HG03175 (cell line): ENCODE measurements around the gene CCN6.
"Not testable (repeated sequence)": the region's sequence is repeated elsewhere in the genome, so short reads cannot be mapped to it uniquely, and the experiment has no call there.

Experiments
- ATAC-seq: cut with Tn5 transposase; IDR thresholded peaks from one replicate; pipeline ENCODE4 v1.9.1; 2021; ENCODE audit warnings: mild to moderate bottlenecking, moderate library complexity; ENCODE audit not compliant: unreplicated experiment

CCN6 gene

GRCh38 chr6:112029045-112029822 lies 24.7 kb upstream of the CCN6 start:
- peak; percentile 65 for ATAC-seq

GRCh38 chr6:112030206-112030960 lies 23.5 kb upstream of the CCN6 start:
- ATAC-seq = no peak

DNA sequence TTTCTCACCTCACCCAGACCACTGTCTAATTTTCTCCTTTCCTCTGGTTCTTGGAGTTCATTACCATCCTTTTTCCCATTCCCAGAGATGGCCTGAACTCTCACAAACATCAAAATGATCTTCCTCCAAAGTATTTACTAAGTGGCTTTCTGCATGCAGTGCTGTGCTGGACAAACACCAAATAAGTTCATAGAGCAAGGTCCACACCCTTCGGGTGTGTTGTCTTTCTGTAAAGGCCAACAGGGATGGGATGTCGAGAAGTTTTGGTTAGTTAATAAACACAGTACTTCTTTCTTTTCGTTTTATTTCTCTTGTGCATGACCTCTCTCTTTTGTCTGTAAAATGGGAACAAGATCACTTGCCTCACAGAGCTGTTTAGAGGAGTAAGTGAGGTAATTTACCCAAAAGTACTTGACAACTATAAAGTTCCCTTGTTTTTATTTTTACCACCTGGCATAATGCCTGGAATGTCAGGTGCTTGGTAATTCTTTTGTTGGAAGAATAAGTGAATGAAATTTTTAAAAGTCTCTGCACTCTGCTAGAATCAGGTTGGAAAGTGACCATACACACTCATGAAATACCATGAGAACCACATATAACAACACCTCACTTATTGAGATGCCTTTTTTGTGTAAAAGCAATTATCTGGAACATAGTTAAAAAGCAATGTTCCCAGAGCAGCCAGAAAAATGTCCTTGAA lies 22.8 kb upstream of the CCN6 start:
- ATAC-seq = no peak

GRCh38 chr6:112031960-112032359 lies 21.9 kb upstream of the CCN6 start:
- ATAC-seq = no peak

DNA sequence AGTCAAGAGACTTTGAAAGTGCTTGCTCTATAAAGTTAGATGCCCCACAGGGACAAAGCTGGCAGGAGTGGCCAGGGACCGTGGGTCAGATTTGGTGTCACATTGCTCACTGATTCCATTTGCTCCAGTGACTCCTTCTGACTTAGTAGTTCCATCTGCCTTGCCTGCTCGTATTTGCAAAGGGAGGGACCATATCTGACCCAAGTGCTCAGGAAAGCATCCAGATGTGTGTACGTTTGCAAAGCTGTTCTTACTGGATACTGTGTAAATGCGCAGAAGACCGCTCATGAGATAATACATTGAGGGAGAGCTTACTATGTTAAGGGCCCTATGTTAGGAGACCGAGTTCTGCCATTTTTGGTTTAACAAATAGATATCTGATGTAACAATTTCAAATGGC lies 21.2 kb upstream of the CCN6 start:
- no peak for ATAC-seq

GRCh38 chr6:112033791-112034615 lies 19.9 kb upstream of the CCN6 start:
- ATAC-seq = no peak

- no peak for ATAC-seq
These were observed 19.3 kb upstream of the CCN6 start for GRCh38 chr6:112034616-112034995.

GRCh38 chr6:112036088-112036637 lies 17.7 kb upstream of the CCN6 start:
- ATAC-seq = no peak

GRCh38 chr6:112037783-112038216 lies 16.1 kb upstream of the CCN6 start:
- no peak for ATAC-seq

DNA sequence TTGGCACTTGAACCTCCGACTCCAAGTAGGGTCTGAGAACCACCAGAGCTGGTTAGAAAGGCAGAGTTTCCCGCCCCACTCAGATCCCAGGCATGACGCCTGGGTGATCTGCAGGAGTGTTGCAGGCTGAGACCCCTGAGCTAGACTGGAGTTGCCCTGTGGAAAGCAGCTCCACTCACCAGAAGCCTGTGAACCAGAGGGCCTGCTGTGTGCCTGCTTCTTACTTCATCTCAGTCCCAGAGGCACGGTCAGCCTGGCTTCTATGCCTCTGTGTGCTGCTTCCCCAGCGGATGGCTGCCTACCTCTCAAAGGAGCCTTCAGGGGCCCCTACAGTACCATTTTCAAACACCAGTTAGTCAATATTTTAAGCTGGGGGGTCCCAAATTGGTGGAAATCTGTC lies 15.6 kb upstream of the CCN6 start:
- no peak for ATAC-seq

- ATAC-seq = no peak
These were observed 15.0 kb upstream of the CCN6 start for GRCh38 chr6:112038756-112039430.

- ATAC-seq = no peak
These were observed 14.5 kb upstream of the CCN6 start for GRCh38 chr6:112039431-112039770.

- no peak for ATAC-seq
These were observed 12.9 kb upstream of the CCN6 start for GRCh38 chr6:112040956-112041355.

- no peak for ATAC-seq
These were observed 12.4 kb upstream of the CCN6 start for GRCh38 chr6:112041535-112041934.

DNA sequence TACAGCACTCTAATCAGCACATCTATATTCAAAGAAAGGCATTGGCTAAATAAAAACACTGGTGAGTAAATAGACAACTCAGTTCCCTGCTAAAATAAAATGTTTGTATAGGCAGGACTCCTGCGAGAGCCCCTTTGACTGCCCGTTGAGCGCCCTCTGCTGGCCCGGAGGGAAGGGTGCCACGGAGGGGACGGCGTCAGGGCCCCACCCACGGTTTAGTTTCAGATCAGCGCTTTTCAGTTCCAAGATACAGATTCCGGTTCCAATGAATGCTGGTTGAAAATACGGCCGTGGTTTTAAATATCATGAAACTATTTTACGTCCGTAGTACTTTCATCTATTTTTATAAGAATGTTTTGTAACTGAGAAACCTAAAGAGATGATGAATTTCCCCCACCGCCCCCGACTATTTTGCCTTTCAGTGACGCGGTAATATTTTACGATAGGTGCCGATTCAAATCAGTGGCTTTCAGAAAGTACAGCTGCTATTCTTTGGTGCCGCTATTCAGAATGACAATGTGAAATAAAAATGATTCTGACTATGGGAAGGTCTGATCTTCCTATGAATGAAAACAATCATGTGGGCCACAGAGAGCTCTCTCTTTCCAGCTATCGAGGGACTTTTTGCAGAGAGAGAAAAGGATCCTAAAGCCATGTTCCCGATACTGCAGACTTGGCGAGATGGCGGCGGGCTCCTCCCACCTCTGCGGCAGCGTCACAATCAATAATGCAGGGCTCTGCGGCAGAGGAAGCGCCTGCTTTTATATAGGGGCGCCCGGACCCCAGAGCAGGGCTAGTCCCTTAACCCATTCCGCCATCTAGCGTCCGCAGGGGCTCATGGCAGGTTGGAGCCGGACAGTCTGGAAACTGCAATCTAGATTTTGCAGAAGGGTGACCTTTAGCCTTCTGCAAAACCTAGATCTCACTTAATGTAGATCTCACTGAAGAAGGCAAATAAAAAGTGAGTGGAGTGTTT lies 10.6 kb upstream of the CCN6 start:
- ATAC-seq = peak; percentile 94

GRCh38 chr6:112044196-112044595 lies 9.7 kb upstream of the CCN6 start:
- ATAC-seq = no peak

DNA sequence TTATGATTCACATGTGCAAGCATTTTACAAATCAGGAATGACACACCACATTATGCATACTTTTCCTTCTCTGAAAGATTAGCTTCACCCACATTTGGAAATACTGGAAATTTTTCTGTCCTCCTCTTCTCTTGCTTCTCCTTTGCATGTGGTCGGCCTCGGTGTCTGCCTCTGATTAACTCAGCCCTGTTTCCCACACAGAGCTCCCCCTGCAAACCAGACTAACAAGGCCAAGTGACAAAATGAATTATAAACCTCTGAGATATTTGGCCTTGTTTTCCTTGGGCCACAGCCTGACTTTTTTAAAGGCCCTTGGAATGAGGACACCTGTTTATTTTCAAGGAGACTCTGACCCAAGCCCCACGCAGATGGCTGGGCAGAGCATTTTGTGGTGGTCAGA lies 9.0 kb upstream of the CCN6 start:
- no peak for ATAC-seq

DNA sequence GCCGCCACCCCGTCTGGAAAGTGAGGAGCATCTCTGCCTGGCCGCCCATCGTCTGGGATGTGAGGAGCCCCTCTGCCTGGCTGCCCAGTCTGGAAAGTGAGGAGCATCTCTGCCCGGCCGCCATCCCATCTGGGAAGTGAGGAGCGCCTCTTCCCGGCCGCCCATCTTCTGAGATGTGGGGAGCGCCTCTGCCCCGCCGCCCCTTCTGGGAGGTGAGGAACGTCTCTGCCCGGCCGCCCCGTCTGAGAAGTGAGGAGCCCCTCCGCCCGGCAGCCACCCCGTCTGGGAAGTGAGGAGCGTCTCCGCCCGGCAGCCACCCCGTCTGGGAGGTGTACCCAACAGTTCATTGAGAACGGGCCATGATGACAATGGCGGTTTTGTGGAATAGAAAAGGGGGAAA lies 6.4 kb upstream of the CCN6 start:
- not testable (repeated sequence) for ATAC-seq
